ENCODE data around the gene TSPAN18. TPM values are rescaled to one million over a fixed set of nuclear protein-coding genes. Genes with fewer than 3 reads are reported as not detected.

The TSPAN18 gene
- total RNA-seq, 1 donor from 2014 or later = 717 TPM

DNA sequence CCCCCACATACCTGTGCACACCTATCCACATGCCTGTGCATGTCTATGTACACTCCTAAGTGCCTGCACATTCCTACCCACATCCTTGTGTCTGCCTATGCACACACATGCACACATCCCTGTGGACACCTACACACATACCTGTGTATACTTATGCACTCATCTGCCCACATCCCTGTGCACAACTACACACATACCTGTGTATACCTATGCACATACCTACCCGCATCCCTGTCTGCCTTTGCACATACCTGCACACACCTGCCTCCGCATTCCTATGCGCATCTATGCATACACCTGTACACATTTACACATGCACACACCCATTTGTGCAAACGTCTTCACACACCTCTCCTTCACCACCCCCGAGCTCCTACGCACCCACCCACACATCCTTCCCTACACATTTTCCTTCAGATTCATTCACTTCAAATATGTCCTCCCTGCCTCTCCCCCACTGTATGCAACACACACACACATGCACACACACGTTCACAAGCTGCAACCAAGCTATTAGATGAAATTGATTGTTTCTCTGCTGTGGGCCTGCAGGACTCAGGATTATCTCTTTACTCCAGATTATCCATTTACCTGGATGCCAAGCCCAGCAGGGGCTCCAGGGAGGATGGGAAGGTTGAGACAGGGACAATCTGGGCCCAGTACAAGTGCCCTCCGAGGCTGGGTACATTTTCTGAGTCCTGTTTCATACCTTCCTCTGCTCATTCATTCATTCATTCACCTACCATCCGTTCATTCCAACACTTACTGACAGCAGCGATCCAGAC is 53.2 kb downstream of the TSPAN18 start:
- H3K9me3 Mint-ChIP-seq (ENCODE audit: unreplicated experiment) = no peaks in the 10 kb centered on the region
- TF ChIP-seq, protein P1, sequence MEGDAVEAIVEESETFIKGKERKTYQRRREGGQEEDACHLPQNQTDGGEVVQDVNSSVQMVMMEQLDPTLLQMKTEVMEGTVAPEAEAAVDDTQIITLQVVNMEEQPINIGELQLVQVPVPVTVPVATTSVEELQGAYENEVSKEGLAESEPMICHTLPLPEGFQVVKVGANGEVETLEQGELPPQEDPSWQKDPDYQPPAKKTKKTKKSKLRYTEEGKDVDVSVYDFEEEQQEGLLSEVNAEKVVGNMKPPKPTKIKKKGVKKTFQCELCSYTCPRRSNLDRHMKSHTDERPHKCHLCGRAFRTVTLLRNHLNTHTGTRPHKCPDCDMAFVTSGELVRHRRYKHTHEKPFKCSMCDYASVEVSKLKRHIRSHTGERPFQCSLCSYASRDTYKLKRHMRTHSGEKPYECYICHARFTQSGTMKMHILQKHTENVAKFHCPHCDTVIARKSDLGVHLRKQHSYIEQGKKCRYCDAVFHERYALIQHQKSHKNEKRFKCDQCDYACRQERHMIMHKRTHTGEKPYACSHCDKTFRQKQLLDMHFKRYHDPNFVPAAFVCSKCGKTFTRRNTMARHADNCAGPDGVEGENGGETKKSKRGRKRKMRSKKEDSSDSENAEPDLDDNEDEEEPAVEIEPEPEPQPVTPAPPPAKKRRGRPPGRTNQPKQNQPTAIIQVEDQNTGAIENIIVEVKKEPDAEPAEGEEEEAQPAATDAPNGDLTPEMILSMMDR (IDR thresholded peaks at IDR 0.05; ENCODE audit: unreplicated experiment) = no peak
- H3K4me3 Mint-ChIP-seq (ENCODE audit: unreplicated experiment) = peak overlapping the region; percentile 53
- no peak for DNase-seq (ENCODE audit: low spot score)
- H3K27ac Mint-ChIP-seq (ENCODE audit: unreplicated experiment) = peak overlapping the region; percentile 24
- peaks cover 58% of the 10 kb centered on the region for H3K36me3 Mint-ChIP-seq (ENCODE audit: low read depth, unreplicated experiment)
- peaks cover 85% of the 10 kb centered on the region for H3K4me1 Mint-ChIP-seq (ENCODE audit: unreplicated experiment)
- peaks cover 5% of the 10 kb centered on the region for H3K27me3 Mint-ChIP-seq (ENCODE audit: unreplicated experiment)

DNA sequence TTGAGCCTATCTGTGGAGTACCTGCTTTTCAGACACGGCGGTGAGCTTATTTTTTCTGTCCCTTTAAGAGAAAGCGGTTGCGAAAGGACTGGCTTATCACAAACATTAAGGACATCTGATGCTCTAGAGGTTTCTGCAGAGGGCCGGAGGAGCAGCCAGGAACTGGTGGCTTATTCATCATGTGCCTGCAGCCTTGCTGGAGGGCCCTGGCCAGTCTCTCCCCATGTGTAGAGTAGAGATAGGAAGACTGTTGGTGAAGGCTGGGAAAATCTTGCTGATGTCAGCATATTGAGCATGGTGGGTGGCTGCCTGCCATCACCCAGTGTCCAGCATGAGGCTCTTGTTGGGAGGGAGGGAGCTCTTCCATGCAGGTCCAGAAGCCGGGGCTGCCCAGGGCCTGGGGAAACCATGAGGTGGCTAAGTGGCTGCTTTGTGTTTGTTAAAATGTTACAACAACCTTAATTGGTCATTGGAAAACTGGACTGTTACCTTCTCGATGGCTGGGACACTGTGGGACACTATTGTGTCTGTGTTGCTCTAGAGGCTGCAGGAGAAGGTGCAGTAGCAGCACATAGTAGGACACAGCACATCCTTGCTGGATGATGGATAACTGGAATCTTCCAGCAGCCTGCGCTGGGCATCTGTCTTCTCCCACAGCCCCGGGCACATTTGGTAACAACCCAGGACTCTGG is 54.3 kb downstream of the TSPAN18 start:
- Mint-ChIP-seq H3K4me3 (ENCODE audit: unreplicated experiment) (no peak overlapping the region), H3K27me3 (ENCODE audit: unreplicated experiment) (peaks cover 9% of the 10 kb centered on the region), H3K9me3 (ENCODE audit: unreplicated experiment) (no peaks in the 10 kb centered on the region), H3K27ac (ENCODE audit: unreplicated experiment) (no peak overlapping the region), H3K4me1 (ENCODE audit: unreplicated experiment) (peaks cover 85% of the 10 kb centered on the region), H3K36me3 (ENCODE audit: low read depth, unreplicated experiment) (peaks cover 62% of the 10 kb centered on the region)
- TF ChIP-seq, protein P1 (IDR thresholded peaks at IDR 0.05; ENCODE audit: unreplicated experiment) = no peak
- no peak for DNase-seq (ENCODE audit: low spot score)

DNA sequence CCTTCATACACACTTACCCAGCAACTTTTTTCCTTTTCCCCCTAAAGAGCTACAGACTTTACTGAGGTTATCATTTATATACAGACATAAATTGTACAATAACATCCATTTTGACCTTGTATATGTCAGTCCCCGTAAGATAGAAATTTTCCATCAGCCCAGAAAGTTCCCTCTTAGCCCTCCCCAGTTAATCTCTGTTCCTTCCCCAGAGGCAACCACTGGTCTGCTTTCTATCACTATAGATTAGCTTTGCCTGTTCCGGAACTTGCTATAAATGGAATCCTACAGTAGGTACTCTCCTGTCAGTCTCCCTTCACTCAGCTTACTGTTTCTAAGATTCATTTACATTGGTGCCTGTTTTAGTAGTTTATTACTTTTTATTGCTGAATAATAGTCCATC is 54.9 kb downstream of the TSPAN18 start:
- no peak for DNase-seq (ENCODE audit: low spot score)
- no peak overlapping the region for H3K27ac Mint-ChIP-seq (ENCODE audit: unreplicated experiment)
- peaks cover 84% of the 10 kb centered on the region for H3K4me1 Mint-ChIP-seq (ENCODE audit: unreplicated experiment)
- H3K4me3 Mint-ChIP-seq (ENCODE audit: unreplicated experiment) = no peak overlapping the region
- peaks cover 9% of the 10 kb centered on the region for H3K27me3 Mint-ChIP-seq (ENCODE audit: unreplicated experiment)
- H3K36me3 Mint-ChIP-seq (ENCODE audit: low read depth, unreplicated experiment) = peaks cover 59% of the 10 kb centered on the region
- TF ChIP-seq, protein P1 (IDR thresholded peaks at IDR 0.05; ENCODE audit: unreplicated experiment) = no peak
- no peaks in the 10 kb centered on the region for H3K9me3 Mint-ChIP-seq (ENCODE audit: unreplicated experiment)

DNA sequence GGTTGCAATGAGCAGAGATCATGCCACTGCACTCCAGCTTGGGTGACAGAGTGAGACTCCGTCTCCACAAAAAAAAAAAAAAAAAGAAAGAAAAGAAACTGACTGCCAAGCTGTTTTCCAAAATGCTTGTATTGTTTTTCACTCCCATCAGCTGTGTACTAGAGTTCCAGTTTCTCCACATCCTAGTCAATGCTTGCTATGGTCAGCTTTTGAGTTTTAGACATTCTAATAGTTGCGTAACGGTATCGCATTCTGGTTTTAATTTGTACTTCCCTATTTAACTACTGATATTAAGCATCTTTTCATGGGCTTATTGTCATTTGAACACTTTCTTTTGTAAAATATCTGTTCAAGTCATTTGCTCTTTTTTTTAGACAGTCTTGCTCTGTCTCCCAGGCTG is 55.7 kb downstream of the TSPAN18 start:
- Mint-ChIP-seq H3K27me3 (ENCODE audit: unreplicated experiment) (peaks cover 9% of the 10 kb centered on the region), H3K36me3 (ENCODE audit: low read depth, unreplicated experiment) (peaks cover 60% of the 10 kb centered on the region), H3K27ac (ENCODE audit: unreplicated experiment) (no peak overlapping the region), H3K4me3 (ENCODE audit: unreplicated experiment) (no peak overlapping the region), H3K4me1 (ENCODE audit: unreplicated experiment) (peaks cover 84% of the 10 kb centered on the region), H3K9me3 (ENCODE audit: unreplicated experiment) (no peaks in the 10 kb centered on the region)
- TF ChIP-seq, protein P1 (IDR thresholded peaks at IDR 0.05; ENCODE audit: unreplicated experiment) = no peak
- DNase-seq (ENCODE audit: low spot score) = no peak

DNA sequence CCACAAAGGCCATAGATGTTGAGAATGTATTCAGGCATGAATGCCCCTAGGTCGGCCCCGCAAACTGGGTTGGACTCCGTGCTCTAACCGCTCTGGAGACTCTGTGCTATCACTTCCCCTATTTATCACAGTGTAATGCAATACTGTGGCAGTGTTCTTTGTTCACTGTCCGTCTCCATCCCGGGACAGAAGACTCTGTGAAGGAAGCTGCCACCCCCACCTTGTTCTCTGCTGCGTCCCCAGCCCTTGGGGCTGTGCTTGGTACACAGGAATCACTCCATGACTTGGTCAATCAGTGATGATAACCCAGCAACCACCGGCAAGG is 57.6 kb downstream of the TSPAN18 start:
- Mint-ChIP-seq H3K4me3 (ENCODE audit: unreplicated experiment) (no peak overlapping the region), H3K36me3 (ENCODE audit: low read depth, unreplicated experiment) (peaks cover 48% of the 10 kb centered on the region), H3K4me1 (ENCODE audit: unreplicated experiment) (peaks cover 86% of the 10 kb centered on the region), H3K27ac (ENCODE audit: unreplicated experiment) (peak overlapping the region; percentile 67), H3K9me3 (ENCODE audit: unreplicated experiment) (no peaks in the 10 kb centered on the region), H3K27me3 (ENCODE audit: unreplicated experiment) (peaks cover 10% of the 10 kb centered on the region)
- TF ChIP-seq, protein P1 (IDR thresholded peaks at IDR 0.05; ENCODE audit: unreplicated experiment) = no peak
- DNase-seq (ENCODE audit: low spot score) = no peak
